ENCODE results near the gene SERPINA5.

GRCh38 chr14:94617366-94617941 is 36.2 kb downstream of the SERPINA5 start:
- no peak for TF ChIP-seq CTCF (IDR thresholded peaks at IDR 0.05)
- TF ChIP-seq SIN3A (IDR thresholded peaks at IDR 0.05; ENCODE audit: borderline replicate concordance, insufficient read depth, low read depth, low read length): no peak
- TF ChIP-seq POLR2AphosphoS5 (IDR thresholded peaks at IDR 0.05; ENCODE audit: low read depth, low read length): no peak
- TF ChIP-seq TCF7L2 (IDR thresholded peaks at IDR 0.05; ENCODE audit: low read depth, low read length): no peak
